ENCODE results near the gene VWF. TPM values are rescaled to one million over a fixed set of nuclear protein-coding genes. Genes with fewer than 3 reads are reported as not detected.

VWF gene
- total RNA-seq, 2 experiments from 2014 or later, result 0.24 to 0.25 TPM

DNA sequence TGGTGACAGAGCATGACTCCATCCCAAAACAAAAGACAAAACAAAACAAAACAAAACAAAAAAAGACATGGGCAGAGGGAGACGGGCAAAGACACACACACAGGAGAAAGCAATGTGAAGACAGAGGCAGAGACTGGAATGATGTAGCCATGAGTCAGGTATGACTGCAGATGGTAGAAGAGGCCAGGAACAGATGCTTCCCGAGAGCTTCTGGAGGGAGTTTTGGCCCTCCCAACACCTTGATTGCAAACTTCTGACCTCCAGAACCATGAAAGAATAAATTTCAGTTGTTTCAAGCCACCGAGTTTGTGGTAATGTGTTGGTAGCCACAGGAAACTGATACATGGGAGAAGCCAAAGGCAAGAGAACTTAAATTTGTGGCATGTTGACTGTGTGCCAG lies 27.1 kb downstream of the VWF start:
- no peaks in the 10 kb centered on the region for H3K9me3 Mint-ChIP-seq
- no peak overlapping the region for H3K4me3 Mint-ChIP-seq
- no peaks in the 10 kb centered on the region for H3K27me3 Mint-ChIP-seq
- DNase-seq, result no peak
- H3K4me1 Mint-ChIP-seq, result no peaks in the 10 kb centered on the region
- no peak overlapping the region for H3K27ac Mint-ChIP-seq
- H3K36me3 Mint-ChIP-seq, result no peaks in the 10 kb centered on the region

DNA sequence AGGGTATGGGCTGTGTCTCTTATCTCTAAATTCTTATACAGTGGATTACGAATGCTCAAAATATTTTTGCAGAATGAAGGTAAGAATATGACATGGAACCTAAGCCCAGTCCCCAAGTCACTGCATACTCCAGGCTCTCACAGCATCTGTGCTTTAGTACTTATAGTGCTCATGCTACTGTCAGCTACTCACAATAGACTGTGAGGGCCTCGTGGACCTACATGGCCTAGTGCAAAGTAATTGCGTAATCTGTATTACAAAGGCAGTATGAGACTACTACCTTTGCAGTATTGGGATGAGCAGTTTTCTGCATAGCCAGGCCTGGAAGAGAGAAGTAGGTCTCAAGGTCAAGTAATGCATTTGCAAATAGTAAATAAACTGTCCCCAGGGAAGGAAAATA lies 27.9 kb downstream of the VWF start:
- Mint-ChIP-seq H3K27me3 (no peaks in the 10 kb centered on the region), H3K27ac (no peak overlapping the region), H3K4me1 (no peaks in the 10 kb centered on the region), H3K9me3 (no peaks in the 10 kb centered on the region), H3K4me3 (no peak overlapping the region), H3K36me3 (no peaks in the 10 kb centered on the region)
- no peak for DNase-seq

DNA sequence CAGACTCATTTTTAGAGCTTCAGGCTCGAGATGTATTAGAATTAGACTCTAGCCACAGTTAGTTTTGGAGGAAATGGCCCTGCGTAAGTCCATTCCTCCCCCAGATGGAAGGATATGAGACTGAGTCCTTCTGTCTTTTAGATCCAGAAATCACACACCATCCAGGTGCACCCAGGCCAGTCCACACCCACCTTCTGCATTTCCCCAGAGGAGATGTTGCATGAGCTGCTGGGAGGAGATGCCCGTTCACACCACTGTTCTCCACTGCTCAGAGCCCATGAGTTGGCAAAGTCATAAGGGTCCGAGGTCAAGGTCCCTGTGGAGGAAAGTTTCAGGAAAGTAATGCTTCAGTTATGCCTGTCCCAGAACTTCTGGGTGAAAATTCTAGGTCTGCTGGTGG lies 29.2 kb downstream of the VWF start:
- Mint-ChIP-seq H3K27me3 (no peaks in the 10 kb centered on the region), H3K4me1 (peaks cover 4% of the 10 kb centered on the region), H3K9me3 (no peaks in the 10 kb centered on the region), H3K36me3 (no peaks in the 10 kb centered on the region), H3K4me3 (no peak overlapping the region), H3K27ac (no peak overlapping the region)
- DNase-seq, result no peak

DNA sequence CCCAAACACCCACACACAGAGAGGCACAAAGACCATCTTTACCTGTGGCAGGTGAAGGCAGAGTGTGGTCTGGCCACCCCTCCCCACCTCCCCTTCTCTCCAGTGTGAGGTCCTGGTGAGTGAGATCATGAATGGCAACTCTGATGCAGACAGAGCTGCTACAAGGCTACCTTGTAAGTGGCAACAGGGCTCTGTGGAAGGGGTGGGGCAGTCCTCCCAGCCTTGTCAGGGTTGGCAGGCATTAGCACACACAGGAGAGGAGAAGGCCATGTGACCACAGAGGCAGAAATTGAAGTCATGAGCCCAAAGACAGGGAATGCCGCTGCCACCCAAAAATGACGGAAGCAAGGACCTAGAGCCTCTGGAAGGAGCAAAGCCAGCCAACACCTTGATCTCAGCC lies 30.7 kb downstream of the VWF start:
- H3K27me3 Mint-ChIP-seq, result no peaks in the 10 kb centered on the region
- peaks cover 7% of the 10 kb centered on the region for H3K4me1 Mint-ChIP-seq
- no peaks in the 10 kb centered on the region for H3K9me3 Mint-ChIP-seq
- H3K27ac Mint-ChIP-seq, result no peak overlapping the region
- no peak for DNase-seq
- H3K36me3 Mint-ChIP-seq, result no peaks in the 10 kb centered on the region
- no peak overlapping the region for H3K4me3 Mint-ChIP-seq

DNA sequence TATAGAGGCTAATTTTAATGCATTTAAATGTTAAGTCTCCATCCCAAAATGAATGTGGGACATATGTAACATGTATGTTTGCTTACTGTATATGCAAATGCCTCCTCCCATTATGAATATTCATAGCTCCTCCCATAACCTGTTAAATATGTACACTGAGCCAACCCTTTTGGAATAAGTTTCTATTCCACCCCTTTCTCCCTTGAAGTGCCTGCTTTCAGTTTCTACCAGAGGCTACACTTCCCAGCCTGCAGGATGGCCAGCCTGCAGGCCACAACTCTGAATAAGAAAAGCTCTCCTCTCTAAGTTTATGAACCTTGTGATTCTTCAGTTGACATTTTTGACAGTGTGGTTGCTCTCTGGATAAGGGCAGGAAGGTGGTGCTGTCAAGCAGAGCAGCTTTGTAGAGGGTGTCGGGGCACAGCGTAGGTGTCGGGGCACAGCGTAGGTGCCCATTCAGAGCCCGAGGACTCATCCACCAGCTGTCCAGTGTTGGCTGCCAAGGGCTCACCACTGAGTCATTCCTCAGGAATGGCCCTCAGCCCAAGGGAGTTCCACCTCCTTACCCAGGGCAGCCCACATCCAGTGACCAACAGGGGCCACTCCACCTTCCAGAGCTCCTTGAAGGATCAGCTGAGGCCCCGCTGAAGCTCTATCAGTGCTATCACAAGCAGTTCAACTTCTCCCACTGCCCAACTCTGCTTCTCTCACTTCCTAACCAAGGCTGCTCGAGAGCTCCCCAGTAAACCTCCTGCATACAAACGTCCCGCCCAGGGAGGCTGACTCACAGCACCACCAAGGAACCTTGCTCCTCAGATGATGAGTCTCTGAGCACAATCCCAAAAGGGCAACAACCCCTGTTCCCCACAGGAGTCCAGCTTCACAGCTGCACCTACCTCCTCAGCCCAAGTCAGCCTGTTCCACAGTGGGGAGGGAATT lies 31.4 kb downstream of the VWF start:
- Mint-ChIP-seq H3K27me3 (no peaks in the 10 kb centered on the region), H3K27ac (no peak overlapping the region), H3K9me3 (no peaks in the 10 kb centered on the region)

DNA sequence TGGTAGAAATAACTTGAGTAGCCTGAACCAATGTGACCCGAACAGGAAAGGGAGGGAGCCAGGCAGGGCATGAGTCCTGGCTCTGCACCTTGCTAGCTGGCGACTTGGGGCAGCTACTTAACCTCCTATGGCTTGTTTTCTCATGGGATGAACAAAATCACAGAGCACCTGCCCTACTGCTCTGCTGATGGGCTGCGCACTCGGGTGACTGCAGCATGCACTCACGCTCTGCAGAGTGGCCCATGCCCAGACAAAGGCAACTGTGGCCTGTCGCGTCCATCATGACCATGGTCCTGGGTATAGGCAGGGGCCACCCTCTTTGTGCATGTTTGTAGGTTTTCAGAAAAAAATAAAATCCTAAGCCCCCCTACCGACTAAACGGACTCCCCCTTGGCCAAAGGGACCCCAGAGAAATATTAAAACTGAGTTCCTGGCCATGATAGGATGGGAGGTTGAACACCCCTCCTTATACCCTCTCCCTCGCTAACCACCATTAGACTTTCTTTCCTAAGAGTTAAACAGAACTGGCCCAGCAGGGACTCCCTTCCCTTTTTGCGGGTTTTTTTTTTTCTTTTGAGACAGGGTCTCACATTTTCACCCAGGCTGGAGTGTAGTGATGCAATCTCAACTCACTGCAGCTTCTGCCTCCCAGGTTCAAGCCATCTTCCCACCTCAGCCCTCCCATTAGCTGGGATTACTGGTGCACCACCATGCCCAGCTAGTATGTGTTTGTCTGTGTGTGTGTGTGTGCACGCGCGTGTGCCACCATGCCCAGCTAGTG lies 32.5 kb downstream of the VWF start:
- H3K27me3 Mint-ChIP-seq, result no peaks in the 10 kb centered on the region
- H3K36me3 Mint-ChIP-seq, result no peaks in the 10 kb centered on the region
- no peak overlapping the region for H3K4me3 Mint-ChIP-seq
- DNase-seq, result no peak
- H3K4me1 Mint-ChIP-seq, result peaks cover 8% of the 10 kb centered on the region
- H3K27ac Mint-ChIP-seq, result no peak overlapping the region
- no peaks in the 10 kb centered on the region for H3K9me3 Mint-ChIP-seq

More for the DNA sequence above, 31.4 kb downstream of the VWF start:
- no peak for DNase-seq
- Mint-ChIP-seq H3K36me3 (no peaks in the 10 kb centered on the region), H3K4me3 (no peak overlapping the region), H3K4me1 (peaks cover 8% of the 10 kb centered on the region)

DNA sequence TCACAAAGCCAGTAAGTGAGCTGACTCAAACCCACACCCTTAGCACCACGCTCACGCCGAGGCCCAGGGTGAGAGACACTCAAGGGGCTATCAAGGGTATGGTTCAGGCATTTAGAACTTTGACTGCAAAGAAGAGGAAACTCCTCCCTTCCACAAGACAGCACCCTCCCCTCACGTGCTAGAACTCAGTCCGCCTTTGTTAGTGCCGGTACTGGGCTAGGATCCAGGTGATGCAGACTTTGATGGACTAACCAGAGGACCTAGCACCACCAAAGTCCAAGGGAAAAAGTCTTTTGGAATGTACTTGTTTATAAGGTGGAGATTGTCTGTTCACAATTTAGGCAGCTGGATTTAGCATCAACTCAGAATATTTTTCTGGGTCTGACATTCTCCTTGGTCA lies 33.7 kb downstream of the VWF start:
- no peak overlapping the region for H3K4me3 Mint-ChIP-seq
- no peaks in the 10 kb centered on the region for H3K36me3 Mint-ChIP-seq
- no peaks in the 10 kb centered on the region for H3K27me3 Mint-ChIP-seq
- peaks cover 8% of the 10 kb centered on the region for H3K4me1 Mint-ChIP-seq
- no peak overlapping the region for H3K27ac Mint-ChIP-seq
- no peaks in the 10 kb centered on the region for H3K9me3 Mint-ChIP-seq
- no peak for DNase-seq

DNA sequence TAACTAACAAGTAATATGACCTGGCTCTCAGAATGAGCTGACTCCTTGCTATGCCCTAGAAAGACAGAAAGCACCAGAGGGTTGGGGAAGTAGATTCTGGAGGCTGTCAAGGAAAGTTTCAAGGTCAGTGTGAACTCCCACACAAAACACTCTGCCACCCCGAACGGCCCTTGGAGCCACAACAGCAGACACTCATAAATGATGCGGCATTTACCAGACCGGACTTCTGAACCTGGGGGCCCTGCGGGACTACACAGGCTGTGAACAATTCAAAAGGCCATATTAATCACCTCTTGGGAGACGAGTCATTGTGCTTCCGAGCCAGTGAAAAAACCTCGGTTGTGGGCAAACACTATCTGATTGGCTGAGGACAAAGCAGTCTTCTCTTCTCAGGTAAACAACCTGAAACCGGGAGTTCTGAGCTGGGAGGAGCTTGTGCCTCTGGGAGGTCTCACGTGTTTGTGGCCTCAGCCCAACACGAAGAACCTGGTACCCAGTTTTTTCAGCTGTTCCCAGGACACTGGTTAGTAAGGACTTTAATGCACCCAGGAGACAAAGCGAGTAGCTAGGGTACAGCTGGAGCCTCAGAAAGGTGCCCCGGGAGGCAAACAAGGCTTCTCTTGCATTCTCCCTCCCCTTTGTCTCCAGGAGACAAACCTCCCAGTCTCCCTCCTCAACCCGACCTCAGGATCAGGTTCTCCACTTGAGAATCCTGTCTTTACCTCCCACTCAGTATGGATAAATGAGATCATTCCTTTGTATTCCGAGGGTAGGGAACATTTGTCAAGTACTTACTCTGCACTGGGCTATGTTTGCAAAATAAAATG lies 35.3 kb downstream of the VWF start:
- H3K27ac Mint-ChIP-seq, result no peak overlapping the region
- H3K27me3 Mint-ChIP-seq, result no peaks in the 10 kb centered on the region
- no peaks in the 10 kb centered on the region for H3K36me3 Mint-ChIP-seq

DNA sequence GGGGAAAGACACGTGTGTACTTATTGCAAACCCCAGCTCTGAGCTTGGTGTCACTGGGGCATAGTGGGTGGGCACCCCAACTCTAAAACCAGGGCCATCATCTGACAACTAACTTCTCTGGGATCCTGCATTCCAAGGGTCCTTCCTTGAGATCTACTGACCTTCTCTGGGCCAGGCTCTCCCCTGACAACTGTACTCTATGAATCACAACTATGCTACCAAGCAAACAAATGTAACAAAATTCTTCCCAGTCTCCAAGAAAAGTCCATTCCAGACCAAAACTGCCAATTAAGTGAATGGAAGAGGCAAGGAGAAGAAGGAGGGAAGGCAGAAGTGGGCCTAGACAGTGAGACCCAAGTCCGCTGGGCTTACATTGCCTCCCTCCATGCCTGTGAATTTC lies 38.2 kb downstream of the VWF start:
- Mint-ChIP-seq H3K4me1 (peaks cover 10% of the 10 kb centered on the region), H3K9me3 (no peaks in the 10 kb centered on the region)

More for the DNA sequence above, 35.3 kb downstream of the VWF start:
- H3K4me1 Mint-ChIP-seq, result peaks cover 8% of the 10 kb centered on the region
- no peak overlapping the region for H3K4me3 Mint-ChIP-seq
- no peak for DNase-seq
- no peaks in the 10 kb centered on the region for H3K9me3 Mint-ChIP-seq

DNA sequence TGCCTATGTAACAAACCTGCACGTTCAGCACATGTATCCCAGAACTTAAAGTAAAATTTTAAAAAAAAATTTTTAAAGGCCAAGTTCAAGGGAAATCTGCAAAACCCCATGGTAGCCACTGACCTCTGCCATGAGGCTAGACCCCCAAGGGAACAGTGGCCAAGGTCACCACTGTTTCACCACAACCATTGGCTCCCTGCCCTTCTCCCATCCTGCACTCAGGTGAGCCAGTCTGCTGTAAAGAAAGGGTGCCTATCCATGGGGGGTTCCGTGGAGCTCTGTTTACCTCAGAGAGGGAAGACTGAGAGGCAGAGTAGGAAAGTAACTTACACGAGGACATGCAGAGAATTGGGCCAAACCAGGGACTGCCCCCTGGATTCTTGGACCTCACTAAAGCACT lies 38.6 kb downstream of the VWF start:
- H3K4me1 Mint-ChIP-seq, result peaks cover 6% of the 10 kb centered on the region
- H3K9me3 Mint-ChIP-seq, result no peaks in the 10 kb centered on the region
- H3K36me3 Mint-ChIP-seq, result no peaks in the 10 kb centered on the region
- DNase-seq, result no peak
- no peaks in the 10 kb centered on the region for H3K27me3 Mint-ChIP-seq
- no peak overlapping the region for H3K27ac Mint-ChIP-seq
- H3K4me3 Mint-ChIP-seq, result no peak overlapping the region

More for the DNA sequence above, 38.2 kb downstream of the VWF start:
- Mint-ChIP-seq H3K27me3 (no peaks in the 10 kb centered on the region), H3K36me3 (no peaks in the 10 kb centered on the region), H3K4me3 (no peak overlapping the region), H3K27ac (no peak overlapping the region)
- DNase-seq, result no peak

DNA sequence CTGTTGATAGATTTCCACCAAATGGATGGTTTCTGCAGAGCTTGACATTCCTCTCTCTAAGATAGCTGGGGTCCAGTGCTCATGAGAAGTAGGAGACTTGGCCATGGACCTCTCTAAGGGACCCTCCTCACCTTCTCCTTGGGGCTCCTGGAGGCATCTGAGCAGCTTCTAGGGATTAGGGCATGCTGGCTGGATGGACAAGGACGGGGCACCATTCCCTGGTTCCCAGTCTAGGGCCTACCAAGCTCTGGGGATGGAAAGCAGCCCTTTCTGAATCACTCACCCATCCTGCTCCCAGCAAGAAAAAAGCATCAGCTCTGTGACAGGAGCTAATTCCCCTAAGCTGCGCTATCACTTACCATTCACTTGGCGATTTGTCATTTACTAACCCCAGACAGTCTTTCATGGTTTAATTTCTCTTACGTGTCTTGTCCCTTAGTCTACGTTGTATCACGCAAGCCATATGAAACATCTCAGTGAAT lies 39.5 kb downstream of the VWF start:
- no peaks in the 10 kb centered on the region for H3K36me3 Mint-ChIP-seq
- H3K4me1 Mint-ChIP-seq, result peaks cover 6% of the 10 kb centered on the region
- no peak overlapping the region for H3K4me3 Mint-ChIP-seq
- no peaks in the 10 kb centered on the region for H3K27me3 Mint-ChIP-seq
- no peak overlapping the region for H3K27ac Mint-ChIP-seq
- no peaks in the 10 kb centered on the region for H3K9me3 Mint-ChIP-seq
- DNase-seq, result no peak

DNA sequence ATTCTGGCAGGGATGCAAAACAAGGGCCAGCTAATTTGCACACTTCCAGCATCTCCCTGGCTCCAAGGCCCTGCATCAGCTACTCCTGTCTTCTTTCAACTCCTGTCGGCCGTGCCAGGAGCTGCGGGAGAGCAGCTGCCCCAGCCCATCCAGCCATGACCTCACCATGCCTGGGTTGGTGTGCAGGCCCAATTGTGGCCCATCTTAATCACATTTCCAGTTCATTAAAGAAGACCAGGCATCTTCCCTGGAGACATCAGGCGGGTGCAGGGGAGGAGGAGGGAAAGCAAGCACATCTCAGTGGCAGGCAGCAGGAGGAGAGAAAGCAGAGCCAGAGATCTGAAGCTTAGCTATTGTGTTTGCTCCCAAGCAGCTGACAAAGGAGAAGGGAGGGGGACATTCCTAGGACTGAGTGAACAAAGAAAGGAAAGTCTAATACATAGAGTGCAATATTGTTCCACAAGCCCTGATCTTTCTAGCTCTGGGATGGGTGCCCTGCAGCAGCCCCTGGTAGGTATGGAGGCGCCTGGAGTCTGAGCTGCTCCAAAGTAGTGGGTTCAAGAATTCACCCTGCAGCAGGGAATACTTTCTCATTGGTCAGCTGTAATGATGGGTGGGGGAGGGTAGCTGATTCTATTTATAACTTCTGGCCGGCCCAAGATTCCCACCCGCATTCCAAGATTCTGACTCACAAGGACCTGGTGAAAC lies 40.1 kb downstream of the VWF start:
- no peak for DNase-seq
- H3K4me1 Mint-ChIP-seq, result peaks cover 6% of the 10 kb centered on the region
- H3K27me3 Mint-ChIP-seq, result no peaks in the 10 kb centered on the region
- H3K27ac Mint-ChIP-seq, result no peak overlapping the region
- H3K36me3 Mint-ChIP-seq, result no peaks in the 10 kb centered on the region
- no peak overlapping the region for H3K4me3 Mint-ChIP-seq
- no peaks in the 10 kb centered on the region for H3K9me3 Mint-ChIP-seq

DNA sequence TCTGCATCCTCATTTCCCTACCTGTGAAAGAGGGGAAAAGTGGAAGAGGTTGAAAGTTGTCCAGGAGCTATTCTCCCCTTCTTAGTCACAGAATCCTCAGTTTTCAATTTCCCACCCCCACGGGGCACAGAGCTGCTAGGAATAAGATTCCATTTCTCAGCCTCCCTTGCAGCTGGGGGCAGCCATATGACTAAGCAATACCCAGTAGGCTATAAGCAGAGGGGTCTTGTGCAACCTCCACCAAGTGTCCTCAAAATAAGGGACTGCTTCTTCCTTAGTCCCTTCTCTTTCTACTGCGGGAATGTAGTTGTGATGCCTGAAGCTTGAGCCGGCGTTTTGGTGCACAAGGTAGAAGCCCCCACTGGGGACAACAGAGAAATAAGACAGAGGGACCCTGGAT lies 40.9 kb downstream of the VWF start:
- no peak overlapping the region for H3K4me3 Mint-ChIP-seq
- no peaks in the 10 kb centered on the region for H3K9me3 Mint-ChIP-seq
- no peaks in the 10 kb centered on the region for H3K36me3 Mint-ChIP-seq
- no peaks in the 10 kb centered on the region for H3K27me3 Mint-ChIP-seq
- H3K4me1 Mint-ChIP-seq, result peaks cover 3% of the 10 kb centered on the region
- no peak for DNase-seq
- no peak overlapping the region for H3K27ac Mint-ChIP-seq

DNA sequence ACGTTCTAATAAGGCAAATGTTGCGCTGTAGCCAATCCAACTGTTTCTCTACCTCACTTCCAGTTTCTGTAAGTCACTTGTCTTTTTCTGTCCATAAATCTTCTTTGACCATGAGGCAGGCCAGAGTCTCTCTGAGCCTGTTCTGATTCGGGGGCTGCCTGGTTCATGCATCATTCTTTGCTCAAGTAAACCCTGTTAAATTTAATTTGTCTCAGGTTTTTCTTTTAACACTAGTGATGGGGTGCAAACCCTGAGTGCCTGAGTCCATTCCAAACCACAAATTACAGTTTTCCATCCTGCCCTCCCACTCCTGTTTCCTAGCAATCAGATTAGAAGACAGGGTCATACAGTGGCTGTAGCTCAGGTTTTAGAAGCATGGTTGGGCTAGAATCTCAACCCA lies 41.9 kb downstream of the VWF start:
- H3K9me3 Mint-ChIP-seq, result no peaks in the 10 kb centered on the region
- no peak for DNase-seq
- no peaks in the 10 kb centered on the region for H3K27me3 Mint-ChIP-seq
- no peaks in the 10 kb centered on the region for H3K36me3 Mint-ChIP-seq
- H3K4me3 Mint-ChIP-seq, result no peak overlapping the region
- no peak overlapping the region for H3K27ac Mint-ChIP-seq
- H3K4me1 Mint-ChIP-seq, result peaks cover 3% of the 10 kb centered on the region
